NCI-H1436 (cell line): ENCODE measurements around the gene B3GNT9.

ENCODE experiments used
- DNase-seq: peaks from one replicate; lab custom pipeline; 2025; lab: John Stamatoyannopoulos, UW

The B3GNT9 gene

DNA sequence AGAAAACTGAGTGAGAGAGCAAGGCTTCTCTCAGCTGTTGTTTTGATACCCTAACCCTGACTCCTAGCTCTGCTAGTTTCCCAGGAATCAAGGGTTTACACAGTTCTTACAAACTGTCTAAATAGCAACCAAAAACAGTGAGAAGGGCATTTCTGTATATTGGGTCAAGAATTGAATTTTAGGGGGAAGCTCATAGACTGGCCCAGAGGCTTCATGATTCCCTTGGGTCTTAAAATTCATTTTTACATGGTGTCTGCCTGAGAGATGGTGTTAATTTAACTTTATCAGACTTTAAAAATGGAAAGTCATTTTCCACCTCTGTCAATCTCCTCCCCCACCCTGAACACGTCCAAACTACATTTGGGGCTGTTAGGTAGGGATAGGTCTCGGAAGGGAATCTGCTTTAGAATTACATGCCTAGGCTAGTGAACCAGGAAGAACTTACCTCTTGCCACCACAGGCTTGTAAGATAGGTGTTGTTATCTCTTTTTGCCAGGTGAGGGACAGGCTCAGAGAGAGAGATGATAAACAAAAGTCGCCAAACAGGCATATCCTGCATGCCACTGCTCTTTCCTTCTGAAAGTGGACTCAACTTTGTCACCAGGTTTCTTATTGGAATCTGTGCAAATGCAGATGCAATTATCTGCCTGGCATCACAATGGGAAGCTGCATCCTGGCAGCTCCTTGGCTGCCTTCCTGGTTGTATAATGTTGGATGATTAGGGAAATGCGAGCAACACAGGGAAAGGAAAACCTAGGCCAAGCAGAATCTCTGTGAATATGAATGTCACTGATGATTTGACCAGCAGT, 38.0 kb downstream of the B3GNT9 start:
- DNase-seq = no peak

DNA sequence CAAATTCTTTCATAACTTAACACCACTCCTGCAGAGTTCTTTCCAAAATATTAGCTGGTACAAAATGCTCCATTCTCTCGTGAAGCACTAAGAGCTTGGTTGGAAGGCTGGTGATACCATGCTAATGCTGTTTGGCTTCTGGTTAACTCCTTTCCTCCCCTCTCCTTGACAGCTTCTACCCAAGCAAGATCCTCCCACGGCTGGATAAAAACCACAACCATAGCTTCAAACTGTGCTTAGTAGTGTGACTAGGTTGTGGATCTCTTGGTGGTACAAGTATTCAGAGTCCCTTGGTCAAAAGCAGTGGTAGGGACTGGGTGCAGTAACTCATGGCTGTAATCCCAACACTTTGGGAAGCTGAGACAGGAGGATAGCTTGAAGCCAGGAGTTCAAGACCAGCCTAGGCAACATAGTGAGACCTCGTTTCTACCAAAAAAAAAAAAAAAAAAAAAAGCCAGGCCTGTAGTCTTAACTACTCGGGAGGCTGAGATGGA, 38.8 kb downstream of the B3GNT9 start:
- no peak for DNase-seq

DNA sequence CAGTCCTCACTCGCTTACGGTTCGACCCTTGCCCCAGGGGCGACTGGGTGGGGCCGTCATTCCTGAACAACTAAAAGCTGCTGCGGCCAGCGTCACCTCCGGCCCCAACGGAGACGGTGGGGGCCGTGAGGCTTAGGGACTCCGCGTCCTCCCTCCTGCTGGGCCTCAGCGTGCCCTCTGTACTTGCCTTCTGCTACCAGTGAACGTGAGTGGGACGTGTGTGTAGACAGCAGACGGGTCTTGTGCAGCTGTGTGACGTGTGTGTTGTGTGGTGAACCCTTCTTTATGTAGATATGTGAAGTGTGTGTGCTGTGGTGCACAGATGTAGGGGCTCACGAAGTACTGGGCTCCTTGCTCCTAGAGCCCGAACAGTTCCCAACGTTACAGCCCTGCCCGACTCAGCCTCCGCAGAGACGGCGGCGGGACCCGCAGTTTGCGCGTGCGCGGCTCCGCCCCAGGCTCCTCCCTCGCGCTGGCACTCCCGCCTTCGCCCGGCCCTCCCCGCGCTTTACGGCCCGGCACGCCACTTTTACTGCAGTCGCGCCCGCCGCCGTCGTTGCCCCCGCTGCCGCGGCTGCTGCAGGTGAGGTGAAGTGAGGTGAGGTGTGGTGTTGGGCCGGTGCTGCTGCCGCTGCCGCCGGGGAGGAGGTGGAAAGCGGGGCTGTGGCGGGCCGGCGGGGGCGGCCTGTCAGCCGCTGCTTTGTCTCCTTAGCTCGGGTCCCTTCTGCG, 41.2 kb downstream of the B3GNT9 start, which contains the start of gene PHAF1:
Gene PHAF1 (plus strand): TSS at position 535 of the 729 bp plus-strand sequence. CDS start 235 bp downstream, outside the sequence.
- peak; percentile 86 for DNase-seq

DNA sequence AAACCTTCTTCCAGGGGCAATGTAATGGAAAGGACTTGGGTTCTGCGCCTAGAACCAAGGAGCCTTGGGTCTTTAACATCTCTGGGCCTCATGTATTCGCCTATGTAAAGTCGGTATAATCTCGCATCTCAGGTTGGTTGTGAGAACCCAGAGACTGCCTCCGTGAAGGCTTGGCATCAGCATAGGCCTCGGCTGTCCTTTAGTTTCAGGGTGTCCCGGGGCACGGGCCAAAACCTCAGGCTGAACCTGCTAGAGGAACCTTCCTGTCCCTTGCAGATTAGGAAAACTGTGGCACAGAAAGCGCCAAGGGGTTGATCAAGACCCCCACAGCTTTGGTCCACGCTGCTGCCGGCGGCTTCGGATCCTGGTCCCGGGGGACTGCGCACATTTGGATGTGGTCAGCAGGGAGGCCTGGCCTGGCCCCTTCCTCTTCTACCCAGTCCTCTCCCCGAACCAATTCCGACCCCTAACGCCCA, 41.8 kb downstream of the B3GNT9 start:
- no peak for DNase-seq

DNA sequence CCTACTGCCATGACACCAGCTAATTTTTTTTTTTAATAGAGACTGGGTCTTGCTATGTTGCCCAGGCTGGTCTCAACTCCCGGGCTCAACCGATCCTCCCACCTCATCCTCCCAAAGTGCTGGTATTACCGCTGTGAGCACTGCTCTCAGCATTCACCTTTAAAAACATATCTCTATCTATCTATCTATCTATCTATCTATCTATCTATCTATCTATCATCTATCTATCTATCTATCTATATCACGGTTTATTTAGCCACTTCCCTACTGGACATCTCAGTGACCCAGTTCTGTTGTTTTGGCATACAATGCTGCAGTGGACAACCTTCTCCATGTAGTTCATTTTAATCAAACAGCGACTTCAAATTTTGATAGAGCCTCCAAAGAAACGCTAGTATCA, 42.3 kb downstream of the B3GNT9 start:
- no peak for DNase-seq

DNA sequence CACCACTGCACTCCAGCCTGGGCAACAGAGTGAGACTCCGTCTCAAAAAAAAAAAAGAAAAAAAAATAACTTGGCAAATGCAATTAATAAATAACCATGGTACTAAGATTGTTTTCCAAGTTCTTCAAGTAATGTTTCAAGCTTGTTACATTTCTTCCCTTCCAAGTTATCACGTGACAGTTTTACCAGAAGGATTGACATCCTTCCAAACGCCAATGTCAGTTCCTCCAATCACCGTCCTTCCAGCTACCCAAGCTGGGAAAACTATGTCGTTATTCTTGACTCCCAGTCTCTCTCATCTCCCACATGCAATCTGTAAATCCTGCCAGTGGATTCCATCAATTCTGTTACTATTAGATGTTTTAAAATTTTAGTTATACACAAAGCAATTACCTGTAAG, 44.9 kb downstream of the B3GNT9 start:
- DNase-seq = no peak

DNA sequence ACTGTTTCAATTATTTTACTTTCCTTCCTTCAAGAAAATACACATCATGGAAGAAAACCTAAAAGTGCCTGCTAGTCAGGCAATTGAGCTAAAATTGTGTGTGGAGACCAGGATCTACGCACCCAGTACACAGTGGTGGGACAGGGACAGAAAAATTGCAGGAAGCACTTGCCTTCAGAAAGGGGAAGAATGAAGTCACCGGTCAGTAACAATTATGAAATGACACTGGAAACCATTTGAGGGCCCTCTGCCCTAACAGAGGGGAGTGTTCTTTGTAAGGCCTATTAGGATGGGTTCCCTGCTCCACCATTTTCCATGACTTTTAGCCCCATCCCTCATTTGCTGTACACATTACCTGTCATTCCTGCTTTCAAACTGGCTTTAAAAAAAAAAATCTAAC, 45.6 kb downstream of the B3GNT9 start:
- no peak for DNase-seq

DNA sequence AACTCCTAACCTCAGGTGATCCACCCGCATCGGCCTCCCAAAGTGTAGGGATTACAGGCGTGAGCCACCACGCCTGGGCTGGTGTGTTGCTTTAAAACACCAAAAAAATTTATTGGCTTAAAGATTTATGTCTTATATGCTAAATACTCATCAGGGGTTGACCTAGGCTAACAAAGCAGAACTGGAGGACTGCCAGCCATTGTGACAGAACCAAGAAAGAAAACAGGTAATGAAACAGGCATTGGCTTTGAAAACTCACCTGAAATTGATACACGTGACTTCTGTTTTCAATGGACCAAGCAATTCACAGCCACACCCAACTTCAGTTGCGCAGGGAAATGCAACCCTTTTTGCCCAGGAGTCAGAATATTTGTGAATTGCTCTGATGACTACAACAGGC, 46.0 kb downstream of the B3GNT9 start:
- no peak for DNase-seq

DNA sequence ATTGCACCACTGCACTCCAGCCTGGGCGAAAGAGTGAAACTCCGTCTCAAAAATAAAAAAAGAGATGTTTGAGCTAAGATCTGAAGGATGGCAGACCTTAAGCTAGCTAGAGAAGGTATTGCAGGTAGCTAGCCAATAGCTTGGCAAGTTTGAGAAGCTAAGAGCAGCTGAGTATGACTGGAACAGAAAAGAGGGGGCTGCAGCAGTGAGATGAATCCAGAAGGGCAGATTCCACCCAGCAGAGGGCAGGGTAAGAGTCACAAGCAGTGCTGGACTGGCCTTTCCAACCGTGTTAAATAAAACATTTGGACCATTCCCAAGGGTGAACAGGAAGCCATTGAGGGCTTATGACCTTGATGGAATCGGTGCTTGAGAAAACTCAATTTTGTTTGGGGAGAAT, 46.7 kb downstream of the B3GNT9 start:
- DNase-seq = no peak

DNA sequence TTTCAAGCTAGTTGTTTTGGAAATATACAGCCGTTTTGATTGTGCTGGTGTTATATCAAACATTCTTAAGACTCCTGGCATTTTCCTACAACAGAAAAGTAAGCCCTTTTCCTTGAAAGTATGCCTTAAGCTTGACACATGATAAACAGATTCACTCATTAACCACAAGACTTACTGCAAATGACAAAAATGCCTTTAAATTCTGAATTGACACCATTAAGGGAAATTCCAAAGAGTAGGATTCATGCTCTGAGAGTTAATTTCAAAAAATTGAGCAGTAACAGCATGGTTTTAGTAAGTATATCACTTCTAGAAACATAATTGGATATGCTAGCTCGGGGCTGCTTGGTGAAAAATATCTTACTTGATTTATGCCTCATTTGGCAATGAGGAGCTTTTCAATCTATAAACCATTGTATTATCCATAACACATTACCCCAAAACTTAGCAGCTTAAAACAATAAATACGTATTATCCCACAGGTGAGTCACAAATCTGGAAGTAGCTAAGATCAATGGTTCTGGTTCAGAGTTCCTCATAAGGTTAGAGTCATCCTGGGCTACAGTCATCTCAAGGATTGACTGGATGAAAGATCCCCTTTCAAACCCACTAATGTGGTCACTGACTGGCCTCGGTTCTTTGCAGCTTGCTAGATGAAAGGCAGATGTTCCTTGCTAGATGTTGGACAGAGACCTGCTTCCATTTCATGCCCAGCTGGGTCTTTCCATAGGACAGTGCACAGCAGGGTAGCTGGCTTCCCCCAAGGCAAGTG, 49.3 kb downstream of the B3GNT9 start:
- DNase-seq = no peak

DNA sequence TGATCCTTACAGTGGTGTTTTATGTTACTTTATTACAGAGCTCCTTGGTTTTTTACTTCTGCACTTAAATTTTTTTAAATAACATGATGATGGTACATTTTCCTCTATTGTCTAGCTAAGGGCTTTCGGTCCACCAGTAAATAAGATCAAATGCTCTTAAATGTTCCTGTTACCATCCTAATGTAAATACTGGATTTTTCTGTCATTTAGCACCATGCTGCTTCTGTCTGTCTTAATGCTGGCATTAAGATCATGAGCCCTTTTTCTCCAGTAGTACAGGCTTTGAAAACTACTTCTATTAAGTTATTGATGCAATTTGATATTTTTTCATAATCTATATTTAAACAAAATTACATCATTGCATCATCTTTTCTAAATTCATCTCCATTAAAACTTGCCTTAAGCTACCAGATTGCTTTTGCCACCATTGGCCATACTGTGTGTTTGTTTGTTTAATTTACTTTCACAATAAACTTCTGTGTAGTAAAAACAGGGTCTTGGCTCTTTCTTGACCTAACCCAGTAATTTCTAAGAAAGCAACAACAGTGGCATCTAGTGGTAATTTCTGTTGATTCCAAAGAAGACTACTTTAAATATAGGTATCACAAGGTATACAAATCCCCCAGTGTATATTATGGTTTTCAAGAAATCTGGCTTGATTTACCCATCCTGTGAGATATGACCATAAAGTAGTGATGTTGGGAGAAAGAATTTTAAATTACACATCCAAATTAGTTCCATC, 50.1 kb downstream of the B3GNT9 start:
- DNase-seq = peak; percentile 4

DNA sequence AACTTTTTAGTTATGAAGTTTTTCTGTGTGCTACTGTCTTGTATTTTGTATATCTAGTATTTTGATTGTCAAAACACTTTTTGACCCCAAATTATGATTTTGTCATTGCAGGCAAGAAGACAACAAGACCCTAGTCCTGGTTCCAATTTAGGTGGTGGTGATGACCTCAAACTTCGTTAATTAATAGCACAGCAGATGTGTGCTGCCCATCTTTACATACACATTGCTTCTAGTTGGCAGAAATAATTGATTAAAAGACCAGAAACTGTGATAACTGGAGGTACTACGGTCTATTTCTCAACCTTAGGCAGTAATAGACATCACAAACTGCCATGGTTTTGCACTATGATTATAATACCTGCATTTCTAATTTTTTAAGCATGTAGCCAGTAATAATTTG, 52.2 kb downstream of the B3GNT9 start:
- DNase-seq = no peak
